Measurements from ENCODE around the gene OPCML.

DNA sequence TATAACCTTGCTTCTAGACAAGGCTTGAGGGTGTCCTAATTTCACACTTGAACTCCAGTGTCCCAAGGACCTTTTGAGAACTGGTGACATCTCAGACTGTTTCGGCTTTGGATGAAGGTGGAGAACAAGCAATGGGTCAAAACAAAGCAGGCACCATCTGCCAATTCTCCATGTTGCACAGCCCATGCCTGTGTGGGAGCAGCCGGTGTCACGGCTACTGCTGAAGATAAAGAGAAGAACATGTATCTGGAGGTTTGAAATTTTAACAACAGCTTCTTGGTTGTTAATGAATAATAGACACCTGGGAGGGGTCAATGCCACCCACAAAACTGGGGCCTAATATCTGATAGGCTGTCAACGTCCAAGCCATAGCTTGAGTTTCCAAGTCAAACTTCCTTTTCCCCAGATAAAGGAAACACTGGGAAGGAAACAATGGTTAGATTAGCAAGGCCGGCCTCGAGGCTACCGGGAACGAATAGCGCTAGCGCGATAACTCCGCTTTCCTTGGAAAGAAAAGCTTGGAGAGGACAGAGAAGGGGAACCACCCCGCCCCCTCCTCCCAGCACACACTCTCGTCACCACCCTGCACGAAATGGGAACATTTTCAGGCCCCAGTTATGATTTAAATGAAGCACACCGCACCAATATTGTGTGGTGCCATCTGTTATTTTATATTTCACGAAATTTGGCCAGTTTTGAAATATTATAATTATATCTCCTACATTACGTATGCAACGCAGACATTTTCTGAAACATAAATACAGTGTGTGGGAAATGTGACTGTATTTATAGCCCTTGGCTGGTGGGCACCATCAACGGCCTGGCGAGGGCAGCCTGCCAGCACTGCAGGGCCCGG lies 21.8 kb upstream of the OPCML start:
- TF ChIP-seq REST (IDR thresholded peaks at IDR 0.05; ENCODE audit: borderline replicate concordance in 1 of 2, low read depth in 1 of 2, low read length in 2 of 2) (no peak), MAZ (IDR thresholded peaks at IDR 0.05; ENCODE audit: borderline replicate concordance, low read depth, low read length) (no peak), MAZ (CRISPR knock-in tag; IDR thresholded peaks at IDR 0.05; ENCODE audit: low read depth) (no peak), TFAP4 (IDR thresholded peaks at IDR 0.05; ENCODE audit: borderline replicate concordance, low read depth) (no peak), ZNF24 (IDR thresholded peaks at IDR 0.05) (no peak), ZKSCAN8 (CRISPR knock-in tag; IDR thresholded peaks at IDR 0.05; ENCODE audit: borderline replicate concordance) (no peak), AHR (CRISPR knock-in tag; IDR thresholded peaks at IDR 0.05) (no peak)
- TF ChIP-seq, protein P1, sequence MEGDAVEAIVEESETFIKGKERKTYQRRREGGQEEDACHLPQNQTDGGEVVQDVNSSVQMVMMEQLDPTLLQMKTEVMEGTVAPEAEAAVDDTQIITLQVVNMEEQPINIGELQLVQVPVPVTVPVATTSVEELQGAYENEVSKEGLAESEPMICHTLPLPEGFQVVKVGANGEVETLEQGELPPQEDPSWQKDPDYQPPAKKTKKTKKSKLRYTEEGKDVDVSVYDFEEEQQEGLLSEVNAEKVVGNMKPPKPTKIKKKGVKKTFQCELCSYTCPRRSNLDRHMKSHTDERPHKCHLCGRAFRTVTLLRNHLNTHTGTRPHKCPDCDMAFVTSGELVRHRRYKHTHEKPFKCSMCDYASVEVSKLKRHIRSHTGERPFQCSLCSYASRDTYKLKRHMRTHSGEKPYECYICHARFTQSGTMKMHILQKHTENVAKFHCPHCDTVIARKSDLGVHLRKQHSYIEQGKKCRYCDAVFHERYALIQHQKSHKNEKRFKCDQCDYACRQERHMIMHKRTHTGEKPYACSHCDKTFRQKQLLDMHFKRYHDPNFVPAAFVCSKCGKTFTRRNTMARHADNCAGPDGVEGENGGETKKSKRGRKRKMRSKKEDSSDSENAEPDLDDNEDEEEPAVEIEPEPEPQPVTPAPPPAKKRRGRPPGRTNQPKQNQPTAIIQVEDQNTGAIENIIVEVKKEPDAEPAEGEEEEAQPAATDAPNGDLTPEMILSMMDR (CRISPR knock-in tag; IDR thresholded peaks at IDR 0.05), result no peak

All from HepG2 (cell line).